H1 (cell line): Measurements from ENCODE around the gene LECT2. TPM values are rescaled to one million over a fixed set of nuclear protein-coding genes. Genes with fewer than 3 reads are reported as not detected.

Source experiments
- CTCF ChIA-PET: fragments of 300-600 bp; sonication (Branson Sonifier 250); formaldehyde crosslinking; loops from one replicate; lab custom pipeline; 2021; ENCODE audit not compliant: partially characterized antibody; lab: Charles Lee
- POLR2A ChIA-PET: fragments of 300-600 bp; sonication (Branson Sonifier 250); formaldehyde crosslinking; loops from one replicate; lab custom pipeline; 2021; ENCODE audit warnings: inconsistent platforms; ENCODE audit not compliant: partially characterized antibody; lab: Charles Lee
- DNase-seq, 2 experiments: peaks; one replicate each; pipeline versions ENCODE4 v3.0.0 to v3.0.0-alpha.2; 2010 to 2022; ENCODE audit warnings: low spot score in 2 of 2, low read depth in 1 of 2, mixed read lengths in 1 of 2
- FAIRE-seq: peaks from 2 replicates; lab custom pipeline; 2011; peaks lifted over from hg19 to GRCh38; lab: Jason Lieb, UNC
- H2AFZ ChIP-seq: 2 replicates; pipeline ENCODE4 v1.8.1; 2012; ENCODE audit warnings: low read length, inconsistent platforms
- H2AK5ac ChIP-seq: 2 replicates; pipeline ENCODE4 v1.6.1; 2013; ENCODE audit warnings: low read depth, low read length
- H2BK120ac ChIP-seq: replicated peaks from 2 replicates; pipeline ENCODE3; 2013; ENCODE audit warnings: low read depth, low read length, inconsistent platforms
- H2BK12ac ChIP-seq: 2 replicates; pipeline ENCODE4 v1.6.1; 2013; ENCODE audit warnings: low read depth, low read length
- H2BK15ac ChIP-seq: 2 replicates; pipeline ENCODE4 v1.6.1; 2013; ENCODE audit warnings: low read length
- H2BK20ac ChIP-seq: 2 replicates; pipeline ENCODE4 v1.6.1; 2013; ENCODE audit warnings: low read length
- H2BK5ac ChIP-seq: 2 replicates; pipeline ENCODE4 v1.6.1; 2013; ENCODE audit warnings: low read depth, low read length
- H3K14ac ChIP-seq: 2 replicates; pipeline ENCODE4 v1.6.1; 2013; ENCODE audit warnings: inconsistent platforms; ENCODE audit not compliant: insufficient read length
- H3K18ac ChIP-seq: 2 replicates; pipeline ENCODE4 v1.6.1; 2013; ENCODE audit warnings: low read length; ENCODE audit errors: extremely low read depth
- H3K23ac ChIP-seq: 2 replicates; pipeline ENCODE4 v1.6.1; 2013; ENCODE audit warnings: inconsistent platforms; ENCODE audit not compliant: insufficient read length
- H3K23me2 ChIP-seq: 2 replicates; pipeline ENCODE4 v1.6.1; 2013; ENCODE audit warnings: low read depth, low read length
- H3K27ac ChIP-seq: 2 replicates; pipeline ENCODE4 v1.6.1; 2011; ENCODE audit warnings: low read depth, low read length, inconsistent platforms
- H3K27me3 ChIP-seq, 4 experiments: replicated peaks in 1 of 4; 1 replicate in 1 of 4; 2 replicates in 3 of 4; pipeline versions ENCODE4 v1.6.1 to v1.8.1; 2011 to 2013; ENCODE audit warnings: low read length in 3 of 4, mild to moderate bottlenecking in 3 of 4, inconsistent platforms in 2 of 4, mixed read lengths in 2 of 4, moderate library complexity in 1 of 4; ENCODE audit not compliant: control insufficient read depth in 3 of 4, insufficient read depth in 3 of 4; ENCODE audit errors: extremely low read depth in 1 of 4
- H3K36me3 ChIP-seq, 4 experiments: 2 replicates each; pipeline versions ENCODE4 v1.6.1 to v1.8.1; 2011 to 2013; ENCODE audit warnings: mild to moderate bottlenecking in 4 of 4, low read length in 3 of 4, moderate library complexity in 2 of 4, control low read depth in 1 of 4, inconsistent platforms in 1 of 4; ENCODE audit not compliant: insufficient read depth in 4 of 4, control insufficient read depth in 2 of 4
- H3K4ac ChIP-seq: replicated peaks from 2 replicates; pipeline ENCODE3; 2013; ENCODE audit warnings: low read length, low read depth, mixed read lengths, inconsistent platforms; ENCODE audit not compliant: insufficient read length
- H3K4me1 ChIP-seq, 4 experiments: replicated peaks in 1 of 4; 1 replicate in 1 of 4; 2 replicates in 3 of 4; pipeline versions ENCODE4 v1.6.1 to v1.8.1; 2011 to 2013; ENCODE audit warnings: low read length in 3 of 4, inconsistent platforms in 2 of 4, mixed read lengths in 1 of 4; ENCODE audit not compliant: insufficient read depth in 4 of 4, control insufficient read depth in 3 of 4
- H3K4me2 ChIP-seq, 2 experiments: 2 replicates each; pipeline versions ENCODE4 v1.6.1 to v1.8.1; 2011 to 2013; ENCODE audit warnings: low read depth in 2 of 2, low read length in 2 of 2, control low read depth in 1 of 2, inconsistent platforms in 1 of 2, mild to moderate bottlenecking in 1 of 2; ENCODE audit not compliant: insufficient read depth in 1 of 2
- H3K4me3 ChIP-seq, 4 experiments: fragments of 200-600, 300-600 bp in 1 of 4; sonication (generic), shearing (Covaris generic), sonication (Bioruptor Twin) in 1 of 4; 2 replicates each; pipeline versions ENCODE4 v1.5.1 to v1.8.1; 2011 to 2016; ENCODE audit warnings: low read length in 4 of 4, low read depth in 3 of 4, control low read depth in 2 of 4, inconsistent platforms in 2 of 4, mild to moderate bottlenecking in 2 of 4, mixed read lengths in 1 of 4, moderate library complexity in 1 of 4; ENCODE audit not compliant: insufficient read depth in 2 of 4; ENCODE audit errors: extremely low read depth in 1 of 4
- H3K56ac ChIP-seq: replicated peaks from 2 replicates; pipeline ENCODE3; 2013; ENCODE audit warnings: low read depth, mild to moderate bottlenecking, mixed read lengths, low read length, inconsistent platforms; ENCODE audit not compliant: insufficient read length
- H3K79me1 ChIP-seq: 2 replicates; pipeline ENCODE4 v1.6.1; 2013; ENCODE audit warnings: low read depth, low read length, control low read depth
- H3K79me2 ChIP-seq, 2 experiments: 2 replicates each; pipeline versions ENCODE4 v1.6.1 to v1.8.1; 2012 to 2013; ENCODE audit warnings: low read length in 2 of 2, mild to moderate bottlenecking in 2 of 2, inconsistent platforms in 1 of 2; ENCODE audit not compliant: insufficient read depth in 2 of 2, control insufficient read depth in 1 of 2
- H3K9ac ChIP-seq, 4 experiments: replicated peaks in 1 of 4; 1 replicate in 1 of 4; 2 replicates in 3 of 4; pipeline versions ENCODE4 v1.6.1 to v1.8.1; 2011 to 2013; ENCODE audit warnings: low read depth in 3 of 4, low read length in 3 of 4, control low read depth in 2 of 4, mild to moderate bottlenecking in 2 of 4, moderate library complexity in 2 of 4, inconsistent platforms in 1 of 4; ENCODE audit errors: extremely low read depth in 1 of 4
- H3K9me3 ChIP-seq, 2 experiments: 2 replicates each; pipeline versions ENCODE4 v1.6.1 to v1.8.1; 2012 to 2013; ENCODE audit warnings: mild to moderate bottlenecking in 2 of 2, moderate library complexity in 2 of 2, control low read depth in 1 of 2, inconsistent platforms in 1 of 2, low read depth in 1 of 2, low read length in 1 of 2, mixed read lengths in 1 of 2; ENCODE audit not compliant: insufficient read depth in 2 of 2
- H4K20me1 ChIP-seq, 2 experiments: replicated peaks in 1 of 2; 2 replicates each; pipeline versions ENCODE3 to v1.8.1; 2011 to 2013; ENCODE audit warnings: inconsistent platforms in 2 of 2, low read length in 2 of 2, mild to moderate bottlenecking in 1 of 2; ENCODE audit not compliant: insufficient read depth in 2 of 2, control insufficient read depth in 1 of 2
- H4K5ac ChIP-seq: 2 replicates; pipeline ENCODE4 v1.6.1; 2013; ENCODE audit warnings: low read length, low read depth, mixed read lengths, inconsistent platforms; ENCODE audit not compliant: insufficient read length
- H4K8ac ChIP-seq: 2 replicates; pipeline ENCODE4 v1.8.0; 2013; ENCODE audit warnings: mild to moderate bottlenecking, moderate library complexity, low read length, inconsistent platforms; ENCODE audit not compliant: insufficient read depth; ENCODE audit errors: extremely low read depth
- H4K91ac ChIP-seq: replicated peaks from 2 replicates; pipeline ENCODE3; 2013; ENCODE audit warnings: low read length, mixed read lengths, inconsistent platforms; ENCODE audit not compliant: insufficient read length
- EGR1 ChIP-seq: IDR thresholded peaks from 2 replicates; pipeline ENCODE4 v1.6.1; 2011; ENCODE audit warnings: low read depth, low read length, borderline replicate concordance
- MAX ChIP-seq: IDR thresholded peaks from 2 replicates; pipeline ENCODE4 v1.6.1; 2012; ENCODE audit warnings: inconsistent platforms
- PHF8 ChIP-seq: fragments of 200-600 bp; sonication (generic); conservative IDR thresholded peaks from 2 replicates; pipeline ENCODE4 v1.7.1; 2012; ENCODE audit warnings: low read depth, mild to moderate bottlenecking, inconsistent platforms, low read length, moderate library complexity
- SAP30 ChIP-seq: fragments of 300-600 bp; sonication (generic); IDR thresholded peaks from 2 replicates; pipeline ENCODE4 v1.7.1; 2012; ENCODE audit warnings: low read length, moderate library complexity, mild to moderate bottlenecking, inconsistent platforms; ENCODE audit not compliant: insufficient read depth, insufficient replicate concordance
- TAF1 ChIP-seq: IDR thresholded peaks from 2 replicates; pipeline ENCODE4 v1.6.1; 2011; ENCODE audit warnings: mild to moderate bottlenecking, low read depth, low read length
- WGBS, 2 experiments: shearing (Covaris generic) in 1 of 2; methylation state at CpG; one replicate each; pipeline versions ENCODE4 v1.1.6 to v1.1.7; 2013 to 2015; ENCODE audit warnings: low lambda C conversion rate in 2 of 2, mixed read lengths in 2 of 2, inconsistent platforms in 1 of 2, low coverage in 1 of 2, missing lambda C conversion rate in 1 of 2; ENCODE audit not compliant: insufficient replicate concordance in 2 of 2, insufficient coverage in 1 of 2, insufficient read length in 1 of 2; ENCODE audit errors: extremely low coverage in 1 of 2, missing lambda C conversion rate in 1 of 2; 5-methylcytosine and 5-hydroxymethylcytosine counted together
- polyA plus RNA-seq, 7 experiments: library from polyadenylated mRNA; depleted of rRNA in 3 of 7; stranded (reverse) in 5 of 7; unstranded in 2 of 7; fragments of >200 nt in 5 of 7; fragments of 200-250 nt in 2 of 7; gene quantifications; 1 replicate in 5 of 7; 2 replicates in 1 of 7; 4 replicates in 1 of 7; pipeline versions ENCODE4 v1.2.1 to v1.2.3, GENCODE V29; 2011 to 2013; ENCODE audit warnings: missing spikeins in 2 of 7, mixed read lengths in 2 of 7
- total RNA-seq: library from RNA; stranded (reverse); fragmentation: NEBNext Ultra II Directional; extraction: Animal tissue kit (Norgen Biotek cat#: 25700); gene quantifications from 2 replicates; pipeline ENCODE4 v1.2.1, GENCODE V29; 2021

LECT2 gene
- total and polyA plus RNA-seq, 2 of the 8 experiments (the other 6 are each of a cell fraction or from before 2014, with no cell fraction given) = not detected

GRCh38 chr5:135993335-135993879 lies 38.6 kb upstream of the LECT2 start:
- H3K18ac ChIP-seq = no peak overlapping the region
- no peak overlapping the region for H3K4me3 ChIP-seq
- no peak overlapping the region for H2AFZ ChIP-seq
- TF ChIP-seq SAP30 (no peak), EGR1 (no peak), PHF8 (no peak), TAF1 (no peak), MAX (no peak)
- no peak overlapping the region for H3K4me2 ChIP-seq
- H2BK12ac ChIP-seq = no peak overlapping the region
- no peak overlapping the region for H2AK5ac ChIP-seq
- no peaks in the 10 kb centered on the region for H3K79me1 ChIP-seq
- no peaks in the 10 kb centered on the region for H4K20me1 ChIP-seq
- no peak overlapping the region for H2BK5ac ChIP-seq
- POLR2A ChIA-PET = no interaction called here
- DNase-seq (no peak), FAIRE-seq (no peak)
- H3K56ac ChIP-seq = no peak overlapping the region
- no peaks in the 10 kb centered on the region for H3K4me1 ChIP-seq
- CTCF ChIA-PET = interaction anchor here (0.7 to 2.1 kb wide), 5 partner anchors 16 to 70 kb away, joined by 3 to 8 read pairs (median 4); no protein-coding TSS in a partner anchor
- no peak overlapping the region for H4K5ac ChIP-seq
- H2BK120ac ChIP-seq = no peak overlapping the region
- H4K91ac ChIP-seq = no peak overlapping the region
- H3K79me2 ChIP-seq = no peaks in the 10 kb centered on the region
- H3K23me2 ChIP-seq = no peaks in the 10 kb centered on the region
- H4K8ac ChIP-seq = no peak overlapping the region
- no peak overlapping the region for H3K9ac ChIP-seq
- H3K27ac ChIP-seq = no peak overlapping the region
- H3K27me3 ChIP-seq = no peaks in the 10 kb centered on the region
- H3K9me3 ChIP-seq = no peaks in the 10 kb centered on the region
- WGBS, 2 experiments = 92% methylated on average over 6 of the region's 6 CpGs; no CpG with 5 or more reads in 1 of the 2 experiments
- no peak overlapping the region for H2BK20ac ChIP-seq
- no peak overlapping the region for H3K4ac ChIP-seq
- no peaks in the 10 kb centered on the region for H3K36me3 ChIP-seq
- H3K14ac ChIP-seq = no peak overlapping the region
- H3K23ac ChIP-seq = no peak overlapping the region
- H2BK15ac ChIP-seq = no peak overlapping the region
